Measurements from ENCODE around the gene SH3RF1. TPM values are rescaled to one million over a fixed set of nuclear protein-coding genes. Genes with fewer than 3 reads are reported as not detected.

Gene SH3RF1
- total RNA-seq, 1 donor from 2014 or later: 17.1 TPM

DNA sequence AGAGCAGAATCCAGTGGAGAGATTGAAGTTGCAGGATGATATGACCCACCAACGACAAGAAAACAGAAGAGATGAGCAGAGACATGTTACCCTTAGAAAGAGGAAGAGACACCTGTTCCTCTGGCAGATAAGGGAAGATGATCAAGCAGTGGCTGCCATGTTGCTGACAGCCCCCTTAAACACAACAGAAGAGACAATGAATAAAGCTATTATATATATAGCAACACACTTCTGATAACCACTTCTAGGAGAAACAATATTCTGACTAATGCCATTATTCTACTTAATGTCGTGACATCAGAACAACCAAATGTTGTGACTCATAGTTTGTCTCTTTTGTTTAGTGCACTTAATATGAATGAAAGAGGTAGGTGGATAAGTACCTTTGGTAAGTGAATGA lies 44.9 kb downstream of the SH3RF1 start:
- peaks cover 2% of the 10 kb centered on the region for H3K9me3 Mint-ChIP-seq
- no peak overlapping the region for H3K4me3 ChIP-seq
- peaks cover 9% of the 10 kb centered on the region for H4K20me1 ChIP-seq (ENCODE audit: low read depth)
- DNase-seq (ENCODE audit: low spot score): no peak
- peaks cover 2% of the 10 kb centered on the region for H3K27me3 Mint-ChIP-seq (ENCODE audit: insufficient read depth, low read depth)
- H3K4me3 Mint-ChIP-seq: no peak overlapping the region
- no peaks in the 10 kb centered on the region for H3F3A ChIP-seq (ENCODE audit: low read depth)
- H3K4me1 Mint-ChIP-seq: peaks cover 8% of the 10 kb centered on the region
- peaks cover 35% of the 10 kb centered on the region for H3K79me2 ChIP-seq (ENCODE audit: low read depth)
- no peak overlapping the region for H3K27ac ChIP-seq
- TF ChIP-seq EZH2phosphoT487 (IDR thresholded peaks at IDR 0.05) (no peak), EZH2 (IDR thresholded peaks at IDR 0.05) (no peak)
- TF ChIP-seq, protein P1, sequence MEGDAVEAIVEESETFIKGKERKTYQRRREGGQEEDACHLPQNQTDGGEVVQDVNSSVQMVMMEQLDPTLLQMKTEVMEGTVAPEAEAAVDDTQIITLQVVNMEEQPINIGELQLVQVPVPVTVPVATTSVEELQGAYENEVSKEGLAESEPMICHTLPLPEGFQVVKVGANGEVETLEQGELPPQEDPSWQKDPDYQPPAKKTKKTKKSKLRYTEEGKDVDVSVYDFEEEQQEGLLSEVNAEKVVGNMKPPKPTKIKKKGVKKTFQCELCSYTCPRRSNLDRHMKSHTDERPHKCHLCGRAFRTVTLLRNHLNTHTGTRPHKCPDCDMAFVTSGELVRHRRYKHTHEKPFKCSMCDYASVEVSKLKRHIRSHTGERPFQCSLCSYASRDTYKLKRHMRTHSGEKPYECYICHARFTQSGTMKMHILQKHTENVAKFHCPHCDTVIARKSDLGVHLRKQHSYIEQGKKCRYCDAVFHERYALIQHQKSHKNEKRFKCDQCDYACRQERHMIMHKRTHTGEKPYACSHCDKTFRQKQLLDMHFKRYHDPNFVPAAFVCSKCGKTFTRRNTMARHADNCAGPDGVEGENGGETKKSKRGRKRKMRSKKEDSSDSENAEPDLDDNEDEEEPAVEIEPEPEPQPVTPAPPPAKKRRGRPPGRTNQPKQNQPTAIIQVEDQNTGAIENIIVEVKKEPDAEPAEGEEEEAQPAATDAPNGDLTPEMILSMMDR (IDR thresholded peaks at IDR 0.05): no peak
- no peak overlapping the region for H3K4me2 ChIP-seq
- H3K4me1 ChIP-seq: peaks cover 16% of the 10 kb centered on the region
- no peaks in the 10 kb centered on the region for H3K9me3 ChIP-seq (ENCODE audit: low read depth)
- H3K36me3 ChIP-seq: no peaks in the 10 kb centered on the region
- no peak overlapping the region for H2AFZ ChIP-seq (replicated peaks)
- no peaks in the 10 kb centered on the region for H3K27me3 ChIP-seq
- no peak overlapping the region for H3K27ac Mint-ChIP-seq
- H3K9ac ChIP-seq: no peak overlapping the region
- no peaks in the 10 kb centered on the region for H3K36me3 Mint-ChIP-seq

DNA sequence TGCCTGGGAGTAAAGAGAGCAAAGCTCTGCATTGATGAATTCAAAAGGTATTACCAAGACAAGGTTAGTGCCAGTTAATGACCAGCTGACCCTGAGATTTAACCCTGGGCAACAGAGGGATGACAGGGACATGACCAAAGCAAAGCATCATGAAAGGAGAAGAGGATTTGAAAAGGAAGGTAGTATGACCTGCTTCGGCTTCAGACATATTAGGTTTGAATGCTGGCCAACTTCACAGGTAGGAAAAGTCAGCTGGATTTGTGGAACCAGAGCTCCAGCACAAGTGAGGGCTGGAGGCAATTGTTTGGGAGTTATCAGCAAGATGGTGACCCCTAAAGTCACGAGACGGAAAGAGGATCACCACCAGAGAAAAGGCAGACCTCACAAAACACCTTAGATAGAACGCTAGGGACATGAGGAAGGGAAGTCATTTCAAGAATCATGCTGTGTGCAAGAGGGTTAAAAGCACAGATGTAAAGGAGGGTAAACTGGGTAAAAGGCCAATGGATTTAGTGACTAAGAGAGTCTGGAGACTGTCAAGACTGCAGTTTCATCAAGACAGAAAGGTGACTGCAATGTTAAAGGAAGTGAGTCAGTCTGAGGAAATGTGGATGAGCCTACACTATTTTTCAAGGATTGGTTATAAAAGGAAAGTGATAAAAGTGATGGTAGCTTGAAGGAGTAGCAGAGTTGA lies 45.6 kb downstream of the SH3RF1 start:
- Histone ChIP-seq H3K36me3 (no peaks in the 10 kb centered on the region), H4K20me1 (ENCODE audit: low read depth) (peaks cover 12% of the 10 kb centered on the region), H3F3A (ENCODE audit: low read depth) (no peaks in the 10 kb centered on the region), H3K27me3 (no peaks in the 10 kb centered on the region), H3K4me2 (no peak overlapping the region), H3K9ac (no peak overlapping the region), H3K79me2 (ENCODE audit: low read depth) (peaks cover 37% of the 10 kb centered on the region), H3K4me1 (peaks cover 22% of the 10 kb centered on the region), H3K9me3 (ENCODE audit: low read depth) (no peaks in the 10 kb centered on the region), H2AFZ (replicated peaks) (no peak overlapping the region), H3K4me3 (no peak overlapping the region), H3K27ac (no peak overlapping the region)
- TF ChIP-seq, protein P1 (IDR thresholded peaks at IDR 0.05): no peak
- no peak for TF ChIP-seq EZH2 (IDR thresholded peaks at IDR 0.05)
- TF ChIP-seq EZH2phosphoT487 (IDR thresholded peaks at IDR 0.05): no peak
- no peak overlapping the region for H3K4me3 Mint-ChIP-seq
- peaks cover 2% of the 10 kb centered on the region for H3K9me3 Mint-ChIP-seq
- peaks cover 4% of the 10 kb centered on the region for H3K27me3 Mint-ChIP-seq (ENCODE audit: insufficient read depth, low read depth)
- H3K4me1 Mint-ChIP-seq: peaks cover 14% of the 10 kb centered on the region
- no peak for DNase-seq (ENCODE audit: low spot score)
- no peak overlapping the region for H3K27ac Mint-ChIP-seq
- no peaks in the 10 kb centered on the region for H3K36me3 Mint-ChIP-seq

DNA sequence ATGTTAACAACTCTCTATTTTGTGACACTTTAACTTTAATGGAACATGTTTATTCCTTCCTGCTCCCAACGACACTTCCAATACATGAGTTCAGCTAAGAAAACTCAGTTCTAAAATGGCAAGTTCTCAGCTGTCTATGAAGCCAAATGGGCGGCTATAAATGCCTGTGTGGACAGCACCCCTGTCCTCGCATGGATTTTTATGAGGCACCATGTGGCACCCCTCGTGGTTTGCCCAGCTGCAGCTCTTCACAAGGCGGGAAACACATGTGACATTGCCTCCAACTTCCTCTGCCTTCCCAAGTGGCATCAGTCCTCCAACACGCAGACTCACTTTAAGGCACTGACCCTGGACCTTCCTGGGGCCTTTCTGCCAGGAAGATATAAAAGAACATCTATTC lies 48.0 kb downstream of the SH3RF1 start:
- Histone ChIP-seq H3K4me2 (no peak overlapping the region), H3K36me3 (no peaks in the 10 kb centered on the region), H3K4me1 (peaks cover 36% of the 10 kb centered on the region), H3K79me2 (ENCODE audit: low read depth) (peaks cover 53% of the 10 kb centered on the region), H3K4me3 (no peak overlapping the region), H3K27ac (no peak overlapping the region), H3F3A (ENCODE audit: low read depth) (no peaks in the 10 kb centered on the region), H2AFZ (replicated peaks) (no peak overlapping the region), H3K9me3 (ENCODE audit: low read depth) (no peaks in the 10 kb centered on the region), H3K27me3 (no peaks in the 10 kb centered on the region), H4K20me1 (ENCODE audit: low read depth) (peaks cover 21% of the 10 kb centered on the region), H3K9ac (no peak overlapping the region)
- H3K36me3 Mint-ChIP-seq: peaks cover under 1% of the 10 kb centered on the region
- H3K27ac Mint-ChIP-seq: no peak overlapping the region
- peaks cover 4% of the 10 kb centered on the region for H3K27me3 Mint-ChIP-seq (ENCODE audit: insufficient read depth, low read depth)
- H3K4me1 Mint-ChIP-seq: peaks cover 14% of the 10 kb centered on the region
- no peak overlapping the region for H3K4me3 Mint-ChIP-seq
- H3K9me3 Mint-ChIP-seq: peaks cover 2% of the 10 kb centered on the region
- no peak for DNase-seq (ENCODE audit: low spot score)
- no peak for TF ChIP-seq EZH2 (IDR thresholded peaks at IDR 0.05)

DNA sequence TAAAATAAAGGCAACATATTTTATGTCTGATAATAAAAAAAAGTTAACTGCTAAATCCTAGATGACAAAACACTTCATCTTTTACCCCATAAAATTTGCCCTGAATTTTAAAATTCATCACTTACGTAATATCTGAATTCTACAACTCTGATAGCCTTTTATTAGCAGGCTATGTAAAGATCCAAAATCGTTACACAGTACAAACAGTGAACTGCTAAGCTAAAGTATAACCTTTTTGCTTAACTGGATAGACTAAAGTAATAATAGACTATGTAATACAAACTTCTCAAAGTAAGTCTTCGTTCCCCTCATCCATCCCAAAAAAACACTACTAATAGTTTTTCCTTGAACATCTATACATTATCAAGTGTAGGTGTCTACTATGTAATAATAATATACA lies 49.1 kb downstream of the SH3RF1 start:
- H3K36me3 Mint-ChIP-seq: peaks cover 8% of the 10 kb centered on the region
- H3K9me3 ChIP-seq (ENCODE audit: low read depth): no peaks in the 10 kb centered on the region
- no peak overlapping the region for H3K4me2 ChIP-seq
- peaks cover 3% of the 10 kb centered on the region for H3K27me3 Mint-ChIP-seq (ENCODE audit: insufficient read depth, low read depth)
- H3K27me3 ChIP-seq: no peaks in the 10 kb centered on the region
- DNase-seq (ENCODE audit: low spot score): no peak
- no peaks in the 10 kb centered on the region for H3F3A ChIP-seq (ENCODE audit: low read depth)
- H3K9ac ChIP-seq: no peak overlapping the region
- no peak overlapping the region for H2AFZ ChIP-seq (replicated peaks)
- peaks cover 59% of the 10 kb centered on the region for H3K79me2 ChIP-seq (ENCODE audit: low read depth)
- H3K9me3 Mint-ChIP-seq: peaks cover 7% of the 10 kb centered on the region
- H3K4me3 ChIP-seq: no peak overlapping the region
- TF ChIP-seq EZH2 (IDR thresholded peaks at IDR 0.05): no peak
- no peak for TF ChIP-seq EZH2phosphoT487 (IDR thresholded peaks at IDR 0.05)
- TF ChIP-seq, protein P1 (IDR thresholded peaks at IDR 0.05): no peak
- H3K4me1 ChIP-seq: peaks cover 36% of the 10 kb centered on the region
- H3K4me3 Mint-ChIP-seq: no peak overlapping the region
- no peak overlapping the region for H3K27ac ChIP-seq
- no peak overlapping the region for H3K27ac Mint-ChIP-seq
- H3K36me3 ChIP-seq: no peaks in the 10 kb centered on the region
- peaks cover 21% of the 10 kb centered on the region for H4K20me1 ChIP-seq (ENCODE audit: low read depth)
- H3K4me1 Mint-ChIP-seq: peaks cover 14% of the 10 kb centered on the region

All from neural progenitor cell (in vitro differentiated cells).